Right lobe of liver (tissue), 6 donors: ENCODE measurements around the gene LEMD3. TPM values are rescaled to one million over a fixed set of nuclear protein-coding genes. Genes with fewer than 3 reads are reported as not detected.
A peak's percentile ranks its signal among the peaks of the same experiment; 100 is the strongest.

Experiments
- ATAC-seq, 4 donors: fragments of 200-7000 bp; cut with Tn5 transposase; one replicate each; pipeline ENCODE4 v1.9.1; 2020; ENCODE audit warnings: mild to moderate bottlenecking in 4 of 4, moderate library complexity in 4 of 4
- DNase-seq, 3 donors: peaks; one replicate each; pipeline ENCODE4 v3.0.0-alpha.2; 2020
- H3K27ac ChIP-seq, 3 donors: fragments of 200-600 bp; one replicate each; pipeline ENCODE4 v1.8.0; 2022
- H3K27me3 ChIP-seq, 2 donors: fragments of 200-600 bp; one replicate each; pipeline ENCODE4 v1.8.0; 2022
- H3K36me3 ChIP-seq, 4 donors: fragments of 200-600 bp; sonication (generic) in 1 of 4; one replicate each; pipeline versions ENCODE4 v1.5.1 to v1.8.0; 2017 to 2022; ENCODE audit warnings: control low read depth in 1 of 4
- H3K4me1 ChIP-seq, 4 donors: fragments of 200-600 bp; sonication (generic) in 1 of 4; one replicate each; pipeline versions ENCODE4 v1.5.1 to v1.8.0; 2017 to 2022; ENCODE audit warnings: control low read depth in 1 of 4
- H3K4me3 ChIP-seq, 3 donors: fragments of 200-600 bp; one replicate each; pipeline ENCODE4 v1.8.0; 2022
- H3K9me3 ChIP-seq, 4 donors: fragments of 200-600 bp; sonication (generic) in 1 of 4; one replicate each; pipeline versions ENCODE4 v1.5.1 to v1.8.0; 2017 to 2022; ENCODE audit warnings: control low read depth in 1 of 4
- CTCF ChIP-seq, 4 donors: fragments of 200-600 bp in 3 of 4; fragments of 450-650 bp in 1 of 4; IDR thresholded peaks; one replicate each; pipeline versions ENCODE4 v1.5.1 to v1.8.0; 2016 to 2022; ENCODE audit warnings: antibody characterized with exemption in 4 of 4, mild to moderate bottlenecking in 2 of 4
- POLR2A ChIP-seq: fragments of 450-650 bp; IDR thresholded peaks from one replicate; pipeline ENCODE4 v1.6.1; 2017; ENCODE audit warnings: antibody characterized with exemption, mild to moderate bottlenecking
- WGBS: methylation state at CpG from one replicate; pipeline ENCODE4 v1.1.6; 2018; ENCODE audit warnings: low coverage, low lambda C conversion rate; ENCODE audit not compliant: insufficient coverage; ENCODE audit errors: missing lambda C conversion rate; 5-methylcytosine and 5-hydroxymethylcytosine counted together
- intact Hi-C, 2 donors: fragments of 100-400 bp; cut with DNase I; formaldehyde crosslinking; loops; one replicate each; pipeline versions ENCODE4 v1.11.2 to v1.14.1; 2022
- long read RNA-seq: library from polyadenylated mRNA; unstranded; transcript quantifications from one replicate; pipeline ENCODE4 v2.0.0, GENCODE V29; 2019
- total RNA-seq, 6 experiments: library from RNA; depleted of rRNA in 2 of 6; stranded (reverse); fragments of >200 nt in 2 of 6; fragmentation: NEBNext Ultra II Directional in 3 of 6; extraction: Animal tissue kit (Norgen Biotek cat#: 25700) in 3 of 6; gene quantifications; one replicate each; pipeline versions ENCODE4 v1.1.0 to v1.2.4, GENCODE V29; 2016 to 2023
- donor health status: DM: no; HTN: yes; CAD: no.
- donor health status: DM: no; HTN: no; CAD: no.
- donor health status: DM: no; HTN: no; CAD: no.
- donor health status: DM: no; HTN: yes; CAD: no.
- donor health status: DM: no; HTN: yes; CAD: no.

Gene LEMD3
- 10 to 100 TPM in 4 of 6 experiments, 1 to 10 TPM in 2; 8.6 to 19.0 (median 11.6) TPM for total RNA-seq
- long read RNA-seq, partial matches to known transcripts: 0 of 1 reads
- long read RNA-seq, other reads (novel, unspliced or antisense): 0 of 1 reads

- WGBS: 0% methylated on average over 6 of the region's 91 CpGs
- peak within 1 kb of the TSS; percentile 89 to 94 (median 94) for H3K27ac ChIP-seq
- H3K27me3 ChIP-seq: no peaks in the 10 kb centered on the region
- ATAC-seq: peak; percentile 95 to 98 (median 97)
- no peaks in the 10 kb centered on the region for H3K36me3 ChIP-seq
- intact Hi-C loops: no loop called here
- peak; percentile 97 to 98 (median 97) for DNase-seq
- H3K9me3 ChIP-seq: no peaks in the 10 kb centered on the region
- TF ChIP-seq POLR2A (peak; percentile 94), CTCF (IDR thresholded peaks at IDR 0.05) (peak in 1 of 4 donors; percentile 7)
- H3K4me1 ChIP-seq: peaks cover 0 to 40% (median 13%) of the 10 kb centered on the region in 4 donors
- H3K4me3 ChIP-seq: peak within 1 kb of the TSS; percentile 88 to 94 (median 93)
Observed at GRCh38 chr12:65169320-65170208, at the start of gene LEMD3. TSS of gene LEMD3 (plus strand) at chr12:65169583. CDS start at chr12:65169597, 14 bp downstream.

DNA sequence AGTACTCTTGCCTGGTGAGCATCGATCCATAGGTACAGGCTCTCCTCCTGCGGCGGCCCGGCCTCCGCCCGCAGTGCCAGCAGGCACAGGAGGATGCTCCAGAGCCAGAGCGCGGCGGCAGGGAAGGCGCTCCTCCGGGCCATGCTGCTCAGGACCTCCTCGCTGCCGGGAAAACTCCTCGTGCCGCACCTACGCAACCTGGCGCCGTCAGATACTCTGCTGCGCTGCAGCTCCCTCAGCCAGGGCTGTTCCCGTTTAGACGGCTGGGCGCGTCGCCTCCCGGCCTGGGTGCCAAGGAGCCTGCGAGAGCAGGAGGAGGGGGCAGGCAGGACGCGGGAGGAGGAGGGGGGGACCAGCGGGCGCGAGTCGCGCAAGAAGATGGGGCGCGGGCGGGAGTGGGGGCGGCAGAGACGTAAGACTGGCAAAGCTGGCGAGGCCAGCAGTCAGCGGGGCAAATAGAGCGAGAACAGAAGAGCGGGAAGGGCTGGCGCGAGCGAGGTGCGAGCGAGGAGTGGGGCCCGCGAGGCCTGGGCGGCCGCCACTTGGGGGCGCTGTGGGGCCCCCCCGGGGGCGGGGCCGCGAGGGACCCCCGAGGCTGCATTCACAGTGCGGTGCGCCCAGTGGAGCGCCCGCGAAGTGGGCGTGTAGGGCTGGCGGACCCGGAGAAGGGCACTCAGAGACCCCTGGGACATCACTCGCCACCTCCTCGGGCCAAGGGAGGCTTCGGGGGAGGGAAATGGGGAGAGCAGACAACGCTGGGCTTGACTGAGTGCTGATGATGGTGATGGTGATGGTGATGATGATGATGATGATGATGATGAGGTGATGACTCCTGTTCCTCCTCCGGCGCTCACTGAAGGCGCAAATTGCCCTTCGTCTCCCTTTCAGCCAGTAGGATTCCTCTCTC, 48.1 kb upstream of the LEMD3 start, which contains the start of gene WIF1:
Gene WIF1, minus strand, starts transcription at position 257 of the 907 bp plus-strand sequence. Its CDS starts 114 bp downstream, at position 143.
- peaks cover 0 to 20% of the 10 kb centered on the region in 2 donors for H3K27me3 ChIP-seq
- H3K9me3 ChIP-seq: no peaks in the 10 kb centered on the region
- H3K27ac ChIP-seq: no peak within 1 kb of the TSS
- DNase-seq (peak in 2 of 3 donors; percentile 38 to 56), ATAC-seq (peak; percentile 40 to 49 (median 44))
- TF ChIP-seq POLR2A: no peak
- TF ChIP-seq CTCF (IDR thresholded peaks at IDR 0.05): peak in 2 of 4 donors; percentile 13 to 16
- 7% methylated on average over 34 of the region's 73 CpGs for WGBS
- no peak within 1 kb of the TSS for H3K4me3 ChIP-seq
- intact Hi-C loops: no loop called here
- H3K4me1 ChIP-seq: peaks cover 0 to 6% (median 0%) of the 10 kb centered on the region in 4 donors
- H3K36me3 ChIP-seq: no peaks in the 10 kb centered on the region

DNA sequence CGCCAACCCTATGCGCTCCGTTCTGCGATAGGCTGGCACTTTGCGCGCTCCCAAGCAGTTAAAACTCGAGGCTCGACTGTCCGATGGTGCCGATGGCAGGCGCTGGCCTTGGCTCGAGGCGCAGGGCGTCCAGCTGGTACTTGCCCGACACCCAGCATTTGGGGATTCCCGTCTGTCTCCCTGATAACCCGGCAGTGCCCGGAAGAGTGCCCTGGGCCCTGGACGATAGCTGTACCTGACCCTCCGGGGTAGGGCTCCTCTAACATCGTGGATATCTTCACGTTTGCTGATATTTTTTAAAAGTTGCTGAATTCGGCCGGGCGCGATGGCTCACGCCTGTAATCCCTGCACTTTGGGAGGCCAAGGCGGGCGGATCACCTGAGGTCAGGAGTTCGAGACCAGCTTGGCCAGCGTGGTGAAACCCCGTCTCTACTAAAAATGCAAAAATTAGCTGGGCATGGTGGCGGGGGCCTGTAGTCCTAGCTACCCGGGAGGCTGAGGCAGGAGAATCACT, 47.4 kb upstream of the LEMD3 start:
- no peaks in the 10 kb centered on the region for H3K9me3 ChIP-seq

More for the DNA sequence above, 47.4 kb upstream of the LEMD3 start:
- peaks cover 0 to 20% of the 10 kb centered on the region in 2 donors for H3K27me3 ChIP-seq
- DNase-seq: no peak
- H3K4me3 ChIP-seq: no peak overlapping the region
- TF ChIP-seq POLR2A (no peak), CTCF (IDR thresholded peaks at IDR 0.05) (no peak)
- no peaks in the 10 kb centered on the region for H3K36me3 ChIP-seq
- no peak for ATAC-seq
- no peak overlapping the region for H3K27ac ChIP-seq
- WGBS: 84% methylated on average over 17 of the region's 34 CpGs
- intact Hi-C loops: no loop called here
- H3K4me1 ChIP-seq: peaks cover 0 to 6% (median 0%) of the 10 kb centered on the region in 4 donors
